Skeletal muscle satellite cell (primary cell): ENCODE data around the gene UBE3B.

ENCODE experiments used
- H3K27me3 ChIP-seq: 2 replicates; pipeline ENCODE4 v1.7.0; 2013; ENCODE audit warnings: low read length; ENCODE audit not compliant: control insufficient read depth, insufficient read depth
- H3K36me3 ChIP-seq: 2 replicates; pipeline ENCODE4 v1.7.0; 2013; ENCODE audit warnings: mild to moderate bottlenecking, control low read depth, low read length; ENCODE audit not compliant: insufficient read depth
- H3K4me1 ChIP-seq: 2 replicates; pipeline ENCODE4 v1.7.0; 2013; ENCODE audit warnings: low read length; ENCODE audit not compliant: control insufficient read depth, insufficient read depth
- H3K4me2 ChIP-seq: 2 replicates; pipeline ENCODE4 v1.7.0; 2013; ENCODE audit warnings: mild to moderate bottlenecking, low read length
- H3K4me3 ChIP-seq: 2 replicates; pipeline ENCODE4 v1.7.0; 2013; ENCODE audit warnings: low read length
- H3K9ac ChIP-seq: 2 replicates; pipeline ENCODE4 v1.7.0; 2013; ENCODE audit warnings: mild to moderate bottlenecking, low read depth, low read length, moderate library complexity
- H3K9me3 ChIP-seq: replicated peaks from 2 replicates; pipeline ENCODE4 v1.7.0; 2013; ENCODE audit warnings: mild to moderate bottlenecking, control low read depth, low read length

The UBE3B gene

GRCh38 chr12:109537136-109537535 lies 59.7 kb downstream of the UBE3B start:
- Histone ChIP-seq H3K36me3 (peaks cover 19% of the 10 kb centered on the region), H3K9ac (no peak overlapping the region), H3K9me3 (no peaks in the 10 kb centered on the region), H3K4me2 (no peak overlapping the region), H3K27me3 (no peaks in the 10 kb centered on the region), H3K4me3 (no peak overlapping the region), H3K4me1 (peaks cover 33% of the 10 kb centered on the region)

GRCh38 chr12:109538191-109538863 lies 60.9 kb downstream of the UBE3B start:
- Histone ChIP-seq H3K4me1 (peaks cover 45% of the 10 kb centered on the region), H3K4me2 (no peak overlapping the region), H3K9ac (no peak overlapping the region), H3K36me3 (peaks cover 13% of the 10 kb centered on the region), H3K4me3 (no peak overlapping the region), H3K9me3 (no peaks in the 10 kb centered on the region), H3K27me3 (no peaks in the 10 kb centered on the region)

- peaks cover 9% of the 10 kb centered on the region for H3K36me3 ChIP-seq
- H3K27me3 ChIP-seq, result no peaks in the 10 kb centered on the region
- H3K4me1 ChIP-seq, result peaks cover 48% of the 10 kb centered on the region
- peak overlapping the region; percentile 8 for H3K9ac ChIP-seq
- H3K4me2 ChIP-seq, result peak overlapping the region; percentile 50
- no peaks in the 10 kb centered on the region for H3K9me3 ChIP-seq
- H3K4me3 ChIP-seq, result no peak overlapping the region
These were observed 62.1 kb downstream of the UBE3B start for GRCh38 chr12:109539508-109539907.

GRCh38 chr12:109540526-109541412 lies 63.3 kb downstream of the UBE3B start:
- Histone ChIP-seq H3K9ac (no peak overlapping the region), H3K36me3 (no peaks in the 10 kb centered on the region), H3K4me1 (peaks cover 61% of the 10 kb centered on the region), H3K4me3 (no peak overlapping the region), H3K27me3 (no peaks in the 10 kb centered on the region), H3K4me2 (no peak overlapping the region), H3K9me3 (no peaks in the 10 kb centered on the region)

- H3K27me3 ChIP-seq, result no peaks in the 10 kb centered on the region
- no peaks in the 10 kb centered on the region for H3K9me3 ChIP-seq
- H3K4me1 ChIP-seq, result peaks cover 62% of the 10 kb centered on the region
- H3K36me3 ChIP-seq, result no peaks in the 10 kb centered on the region
- H3K9ac ChIP-seq, result no peak overlapping the region
- no peak overlapping the region for H3K4me2 ChIP-seq
- H3K4me3 ChIP-seq, result no peak overlapping the region
These were observed 63.9 kb downstream of the UBE3B start for GRCh38 chr12:109541413-109541726.

GRCh38 chr12:109542014-109542413 lies 64.6 kb downstream of the UBE3B start:
- Histone ChIP-seq H3K27me3 (peaks cover under 1% of the 10 kb centered on the region), H3K9me3 (no peaks in the 10 kb centered on the region), H3K4me2 (no peak overlapping the region), H3K4me1 (peaks cover 62% of the 10 kb centered on the region), H3K4me3 (no peak overlapping the region), H3K36me3 (no peaks in the 10 kb centered on the region), H3K9ac (no peak overlapping the region)

GRCh38 chr12:109542876-109543275 lies 65.4 kb downstream of the UBE3B start:
- H3K27me3 ChIP-seq, result peaks cover 9% of the 10 kb centered on the region
- peak overlapping the region; percentile 28 for H3K9ac ChIP-seq
- no peaks in the 10 kb centered on the region for H3K9me3 ChIP-seq
- no peak overlapping the region for H3K4me3 ChIP-seq
- H3K36me3 ChIP-seq, result no peaks in the 10 kb centered on the region
- H3K4me2 ChIP-seq, result no peak overlapping the region
- peaks cover 62% of the 10 kb centered on the region for H3K4me1 ChIP-seq

GRCh38 chr12:109544955-109545531 lies 67.6 kb downstream of the UBE3B start:
- Histone ChIP-seq H3K4me2 (peak overlapping the region; percentile 29), H3K9ac (peak overlapping the region; percentile 4), H3K36me3 (no peaks in the 10 kb centered on the region), H3K4me3 (no peak overlapping the region), H3K4me1 (peaks cover 47% of the 10 kb centered on the region), H3K9me3 (no peaks in the 10 kb centered on the region), H3K27me3 (peaks cover 31% of the 10 kb centered on the region)

GRCh38 chr12:109545826-109546225 lies 68.4 kb downstream of the UBE3B start:
- no peak overlapping the region for H3K4me2 ChIP-seq
- H3K27me3 ChIP-seq, result peaks cover 38% of the 10 kb centered on the region
- H3K36me3 ChIP-seq, result no peaks in the 10 kb centered on the region
- peaks cover 43% of the 10 kb centered on the region for H3K4me1 ChIP-seq
- peak overlapping the region; percentile 4 for H3K9ac ChIP-seq
- H3K9me3 ChIP-seq, result no peaks in the 10 kb centered on the region
- H3K4me3 ChIP-seq, result no peak overlapping the region

GRCh38 chr12:109547286-109547685 lies 69.9 kb downstream of the UBE3B start:
- no peak overlapping the region for H3K9ac ChIP-seq
- peaks cover 28% of the 10 kb centered on the region for H3K4me1 ChIP-seq
- H3K4me3 ChIP-seq, result no peak overlapping the region
- H3K27me3 ChIP-seq, result peaks cover 47% of the 10 kb centered on the region
- no peaks in the 10 kb centered on the region for H3K9me3 ChIP-seq
- no peaks in the 10 kb centered on the region for H3K36me3 ChIP-seq
- no peak overlapping the region for H3K4me2 ChIP-seq

- peaks cover 56% of the 10 kb centered on the region for H3K27me3 ChIP-seq
- peaks cover 18% of the 10 kb centered on the region for H3K4me1 ChIP-seq
- H3K9me3 ChIP-seq, result no peaks in the 10 kb centered on the region
- no peak overlapping the region for H3K4me2 ChIP-seq
- H3K4me3 ChIP-seq, result no peak overlapping the region
- no peak overlapping the region for H3K9ac ChIP-seq
- H3K36me3 ChIP-seq, result no peaks in the 10 kb centered on the region
These were observed 70.8 kb downstream of the UBE3B start for GRCh38 chr12:109548258-109548657.
